ENCODE measurements around the gene MYEOV. TPM values are rescaled to one million over a fixed set of nuclear protein-coding genes. Genes with fewer than 3 reads are reported as not detected.

Gene MYEOV
- total and polyA plus RNA-seq, 5 donors from 2014 or later = 1.0 TPM; not detected in 4

DNA sequence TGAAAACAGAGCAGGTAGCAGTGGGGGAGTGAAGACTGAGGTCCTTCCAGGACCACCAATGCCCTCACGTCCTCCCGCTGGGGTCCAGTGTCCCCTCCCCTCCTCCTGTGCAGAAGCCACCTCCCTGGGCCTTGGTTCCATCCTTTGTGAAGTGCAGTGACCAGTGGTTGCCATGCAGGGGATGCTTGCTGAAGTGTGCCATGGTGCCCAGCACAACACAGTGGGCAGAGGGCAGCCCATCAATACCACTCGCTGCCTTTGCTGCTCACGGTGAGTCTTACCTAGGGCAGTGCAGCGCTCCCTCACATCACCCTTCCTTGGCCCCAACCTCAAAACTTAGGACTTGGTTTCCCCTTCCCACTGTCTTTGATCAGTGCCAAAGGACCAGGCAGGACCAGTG lies 12.9 kb downstream of the MYEOV start:
- Histone ChIP-seq H3K36me3 (ENCODE audit: control insufficient read depth, insufficient read depth, low read length) (no peaks in the 10 kb centered on the region), H3K27me3 (ENCODE audit: control insufficient read depth, insufficient read depth, low read length) (no peaks in the 10 kb centered on the region), H3K4me3 (ENCODE audit: low read depth, low read length) (no peak overlapping the region), H3K27ac (ENCODE audit: insufficient read depth, low read length, poor library complexity, severe bottlenecking) (no peak overlapping the region), H3K4me1 (ENCODE audit: control insufficient read depth, insufficient read depth, low read length, poor library complexity, severe bottlenecking) (peaks cover 4% of the 10 kb centered on the region), H3K9me3 (ENCODE audit: control insufficient read depth in 2 of 2, low read length in 2 of 2) (no peaks in the 10 kb centered on the region)
- Mint-ChIP-seq H3K9me3 (peaks cover 0 to 2% (median 0%) of the 10 kb centered on the region in 7 donors), H3K4me1 (peaks cover 0 to 9% (median 3%) of the 10 kb centered on the region in 4 donors), H3K27me3 (peaks cover 4% of the 10 kb centered on the region), H3K27ac (no peak overlapping the region), H3K4me3 (no peak overlapping the region), H3K36me3 (no peaks in the 10 kb centered on the region)
- ATAC-seq (ENCODE audit: low read depth in 2 of 2) (no peak), DNase-seq (no peak)

DNA sequence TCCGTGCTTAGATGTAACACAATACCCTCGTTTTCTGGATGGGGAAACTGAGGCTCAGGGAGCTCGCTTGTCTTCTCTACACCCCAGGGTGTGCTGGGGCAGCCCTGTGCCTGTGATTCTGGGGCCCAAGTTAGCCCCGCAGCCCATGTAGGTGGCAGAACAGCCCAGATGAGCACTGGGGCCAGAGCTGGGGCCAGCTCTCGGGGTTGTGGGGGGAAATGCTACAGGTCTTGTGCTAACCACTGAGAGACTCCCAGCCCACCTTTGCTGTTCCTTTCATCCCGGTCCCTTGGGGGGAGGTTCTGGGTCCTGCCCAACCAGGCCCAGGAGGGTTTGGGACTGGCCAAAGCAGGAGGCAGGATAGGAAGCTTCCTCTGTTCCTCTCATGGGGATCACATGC lies 13.5 kb downstream of the MYEOV start:
- DNase-seq = no peak
- no peak overlapping the region for H3K4me3 ChIP-seq (ENCODE audit: low read depth, low read length)
- H3K36me3 ChIP-seq (ENCODE audit: control insufficient read depth, insufficient read depth, low read length) = no peaks in the 10 kb centered on the region
- no peak overlapping the region for H3K27ac ChIP-seq (ENCODE audit: insufficient read depth, low read length, poor library complexity, severe bottlenecking)
- H3K9me3 ChIP-seq (ENCODE audit: control insufficient read depth in 2 of 2, low read length in 2 of 2) = no peaks in the 10 kb centered on the region
- Mint-ChIP-seq H3K36me3 (no peaks in the 10 kb centered on the region), H3K4me1 (peaks cover 0 to 13% (median 6%) of the 10 kb centered on the region in 4 donors), H3K27ac (no peak overlapping the region), H3K9me3 (peaks cover 0 to 2% (median 0%) of the 10 kb centered on the region in 7 donors), H3K27me3 (peaks cover 4% of the 10 kb centered on the region), H3K4me3 (no peak overlapping the region)
- H3K27me3 ChIP-seq (ENCODE audit: control insufficient read depth, insufficient read depth, low read length) = no peaks in the 10 kb centered on the region
- no peak for ATAC-seq (ENCODE audit: low read depth in 2 of 2)
- H3K4me1 ChIP-seq (ENCODE audit: control insufficient read depth, insufficient read depth, low read length, poor library complexity, severe bottlenecking) = peaks cover 10% of the 10 kb centered on the region

DNA sequence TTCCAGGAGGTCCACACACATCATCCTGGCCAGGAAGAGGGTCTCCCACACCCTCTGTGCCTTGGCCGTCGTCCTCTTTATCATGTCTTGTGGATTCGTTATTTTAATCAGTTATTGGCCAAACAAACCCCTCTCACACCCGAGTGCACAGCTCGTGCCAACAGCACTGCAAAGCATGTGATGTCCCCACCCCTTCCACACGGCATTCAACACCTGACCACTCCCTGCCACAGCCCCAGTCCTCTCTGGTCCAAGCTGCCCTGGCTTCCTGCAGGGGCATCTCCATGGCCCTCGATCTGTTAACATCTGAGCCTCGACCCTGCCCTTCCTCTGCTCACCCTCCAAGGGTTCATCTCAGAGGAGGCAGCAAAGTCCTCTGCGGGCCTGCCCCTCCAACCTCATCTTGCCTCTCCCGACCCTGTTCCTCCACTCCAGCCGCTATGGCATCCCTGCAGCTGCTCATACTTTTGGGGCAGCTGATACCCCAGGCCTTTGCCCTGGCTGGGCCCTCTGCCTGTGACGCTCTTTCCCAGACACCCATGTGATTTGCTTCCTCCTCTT lies 14.0 kb downstream of the MYEOV start:
- ATAC-seq (ENCODE audit: low read depth in 2 of 2) (no peak), DNase-seq (no peak)
- Histone ChIP-seq H3K9me3 (ENCODE audit: control insufficient read depth in 2 of 2, low read length in 2 of 2) (no peaks in the 10 kb centered on the region), H3K27ac (ENCODE audit: insufficient read depth, low read length, poor library complexity, severe bottlenecking) (no peak overlapping the region), H3K36me3 (ENCODE audit: control insufficient read depth, insufficient read depth, low read length) (no peaks in the 10 kb centered on the region), H3K4me3 (ENCODE audit: low read depth, low read length) (no peak overlapping the region), H3K27me3 (ENCODE audit: control insufficient read depth, insufficient read depth, low read length) (no peaks in the 10 kb centered on the region), H3K4me1 (ENCODE audit: control insufficient read depth, insufficient read depth, low read length, poor library complexity, severe bottlenecking) (peaks cover 15% of the 10 kb centered on the region)
- Mint-ChIP-seq H3K36me3 (no peaks in the 10 kb centered on the region), H3K4me1 (peaks cover 0 to 15% (median 6%) of the 10 kb centered on the region in 4 donors), H3K27ac (no peak overlapping the region), H3K4me3 (no peak overlapping the region), H3K27me3 (peaks cover 2% of the 10 kb centered on the region), H3K9me3 (peaks cover 0 to 2% (median 0%) of the 10 kb centered on the region in 7 donors)

GRCh38 chr11:69308491-69308911 lies 14.5 kb downstream of the MYEOV start:
- peaks cover 0 to 15% (median 6%) of the 10 kb centered on the region in 4 donors for H3K4me1 Mint-ChIP-seq
- peaks cover 0 to 2% (median 0%) of the 10 kb centered on the region in 7 donors for H3K9me3 Mint-ChIP-seq
- no peak overlapping the region for H3K27ac Mint-ChIP-seq
- no peaks in the 10 kb centered on the region for H3K27me3 Mint-ChIP-seq
- H3K4me3 Mint-ChIP-seq = no peak overlapping the region
- Histone ChIP-seq H3K4me3 (ENCODE audit: low read depth, low read length) (no peak overlapping the region), H3K4me1 (ENCODE audit: control insufficient read depth, insufficient read depth, low read length, poor library complexity, severe bottlenecking) (peaks cover 16% of the 10 kb centered on the region), H3K36me3 (ENCODE audit: control insufficient read depth, insufficient read depth, low read length) (no peaks in the 10 kb centered on the region), H3K9me3 (ENCODE audit: control insufficient read depth in 2 of 2, low read length in 2 of 2) (no peaks in the 10 kb centered on the region), H3K27me3 (ENCODE audit: control insufficient read depth, insufficient read depth, low read length) (no peaks in the 10 kb centered on the region), H3K27ac (ENCODE audit: insufficient read depth, low read length, poor library complexity, severe bottlenecking) (no peak overlapping the region)
- ATAC-seq (ENCODE audit: low read depth in 2 of 2) (no peak), DNase-seq (no peak)
- no peaks in the 10 kb centered on the region for H3K36me3 Mint-ChIP-seq

- Mint-ChIP-seq H3K9me3 (peaks cover 0 to 2% (median 0%) of the 10 kb centered on the region in 7 donors), H3K4me1 (peaks cover 0 to 15% (median 6%) of the 10 kb centered on the region in 4 donors), H3K36me3 (no peaks in the 10 kb centered on the region), H3K27ac (no peak overlapping the region), H3K27me3 (no peaks in the 10 kb centered on the region), H3K4me3 (no peak overlapping the region)
- no peak overlapping the region for H3K27ac ChIP-seq (ENCODE audit: insufficient read depth, low read length, poor library complexity, severe bottlenecking)
- peaks cover 16% of the 10 kb centered on the region for H3K4me1 ChIP-seq (ENCODE audit: control insufficient read depth, insufficient read depth, low read length, poor library complexity, severe bottlenecking)
- H3K36me3 ChIP-seq (ENCODE audit: control insufficient read depth, insufficient read depth, low read length) = no peaks in the 10 kb centered on the region
- H3K27me3 ChIP-seq (ENCODE audit: control insufficient read depth, insufficient read depth, low read length) = no peaks in the 10 kb centered on the region
- H3K4me3 ChIP-seq (ENCODE audit: low read depth, low read length) = no peak overlapping the region
- H3K9me3 ChIP-seq (ENCODE audit: control insufficient read depth in 2 of 2, low read length in 2 of 2) = no peaks in the 10 kb centered on the region
- DNase-seq (no peak), ATAC-seq (ENCODE audit: low read depth in 2 of 2) (no peak)
Observed at GRCh38 chr11:69308936-69309615, 15.1 kb downstream of the MYEOV start.

GRCh38 chr11:69309631-69310280 lies 15.8 kb downstream of the MYEOV start:
- no peaks in the 10 kb centered on the region for H3K27me3 Mint-ChIP-seq
- H3K9me3 Mint-ChIP-seq = no peaks in the 10 kb centered on the region
- H3K4me1 Mint-ChIP-seq = peaks cover 0 to 15% (median 6%) of the 10 kb centered on the region in 4 donors
- H3K4me3 Mint-ChIP-seq = no peak overlapping the region
- Histone ChIP-seq H3K4me1 (ENCODE audit: control insufficient read depth, insufficient read depth, low read length, poor library complexity, severe bottlenecking) (peaks cover 16% of the 10 kb centered on the region), H3K9me3 (ENCODE audit: control insufficient read depth in 2 of 2, low read length in 2 of 2) (no peaks in the 10 kb centered on the region), H3K27me3 (ENCODE audit: control insufficient read depth, insufficient read depth, low read length) (no peaks in the 10 kb centered on the region), H3K4me3 (ENCODE audit: low read depth, low read length) (no peak overlapping the region), H3K36me3 (ENCODE audit: control insufficient read depth, insufficient read depth, low read length) (no peaks in the 10 kb centered on the region), H3K27ac (ENCODE audit: insufficient read depth, low read length, poor library complexity, severe bottlenecking) (no peak overlapping the region)
- DNase-seq = no peak
- peak overlapping the region in 2 of 3 donors; percentile 1 to 67 for H3K27ac Mint-ChIP-seq
- no peak for ATAC-seq (ENCODE audit: low read depth in 2 of 2)
- no peaks in the 10 kb centered on the region for H3K36me3 Mint-ChIP-seq

- no peak overlapping the region for H3K27ac ChIP-seq (ENCODE audit: insufficient read depth, low read length, poor library complexity, severe bottlenecking)
- H3K9me3 ChIP-seq (ENCODE audit: control insufficient read depth in 2 of 2, low read length in 2 of 2) = no peaks in the 10 kb centered on the region
- no peak overlapping the region for H3K4me3 ChIP-seq (ENCODE audit: low read depth, low read length)
- no peaks in the 10 kb centered on the region for H3K27me3 ChIP-seq (ENCODE audit: control insufficient read depth, insufficient read depth, low read length)
- no peaks in the 10 kb centered on the region for H3K36me3 ChIP-seq (ENCODE audit: control insufficient read depth, insufficient read depth, low read length)
- H3K4me3 Mint-ChIP-seq = no peak overlapping the region
- no peaks in the 10 kb centered on the region for H3K36me3 Mint-ChIP-seq
- DNase-seq = no peak
- peak overlapping the region in 1 of 3 donors; percentile 1 for H3K27ac Mint-ChIP-seq
- no peak for ATAC-seq (ENCODE audit: low read depth in 2 of 2)
- H3K27me3 Mint-ChIP-seq = no peaks in the 10 kb centered on the region
- H3K4me1 Mint-ChIP-seq = peaks cover 0 to 15% (median 6%) of the 10 kb centered on the region in 4 donors
- no peaks in the 10 kb centered on the region for H3K9me3 Mint-ChIP-seq
- peaks cover 16% of the 10 kb centered on the region for H3K4me1 ChIP-seq (ENCODE audit: control insufficient read depth, insufficient read depth, low read length, poor library complexity, severe bottlenecking)
Observed at GRCh38 chr11:69310351-69310750, 16.4 kb downstream of the MYEOV start.

All from CD4-positive, CD25-positive, alpha-beta regulatory T cell (primary cell).